Measurements from ENCODE around the gene IFT43. TPM values are rescaled to one million over a fixed set of nuclear protein-coding genes. Genes with fewer than 3 reads are reported as not detected.

IFT43 gene
- total RNA-seq, 1 experiment from 2014 or later = 20.3 TPM

GRCh38 chr14:76083796-76084765 is 98.5 kb downstream of the IFT43 start:
- no peaks in the 10 kb centered on the region for H3K27me3 ChIP-seq (replicated peaks; ENCODE audit: insufficient read depth, low read depth, low read length, poor library complexity)
- CTCF ChIA-PET = interaction anchor here (0.5 kb wide), 1 partner anchor 1206 kb away, joined by 3 read pairs; no protein-coding TSS in a partner anchor
- BruUV-seq (replicated peaks) = no TSS peak
- H3K9me3 ChIP-seq (ENCODE audit: low read depth, low read length, poor library complexity, severe bottlenecking) = no peaks in the 10 kb centered on the region
- H3K4me3 ChIP-seq (ENCODE audit: low read depth, low read length, poor library complexity, severe bottlenecking) = no peak overlapping the region
- intact Hi-C loops (cut with micrococcal nuclease; ENCODE audit: unreplicated experiment) = no loop called here
- DNase-seq (ENCODE audit: low spot score) = no peak
- POLR2A ChIA-PET (ENCODE audit: low non-redundant PET) = no interaction called here
- H3K4me1 ChIP-seq (ENCODE audit: insufficient read depth, low read length, poor library complexity, severe bottlenecking) = no peaks in the 10 kb centered on the region
- H3K27ac ChIP-seq (ENCODE audit: low read depth, low read length, poor library complexity, severe bottlenecking) = no peak overlapping the region
- TF ChIP-seq, protein P1, sequence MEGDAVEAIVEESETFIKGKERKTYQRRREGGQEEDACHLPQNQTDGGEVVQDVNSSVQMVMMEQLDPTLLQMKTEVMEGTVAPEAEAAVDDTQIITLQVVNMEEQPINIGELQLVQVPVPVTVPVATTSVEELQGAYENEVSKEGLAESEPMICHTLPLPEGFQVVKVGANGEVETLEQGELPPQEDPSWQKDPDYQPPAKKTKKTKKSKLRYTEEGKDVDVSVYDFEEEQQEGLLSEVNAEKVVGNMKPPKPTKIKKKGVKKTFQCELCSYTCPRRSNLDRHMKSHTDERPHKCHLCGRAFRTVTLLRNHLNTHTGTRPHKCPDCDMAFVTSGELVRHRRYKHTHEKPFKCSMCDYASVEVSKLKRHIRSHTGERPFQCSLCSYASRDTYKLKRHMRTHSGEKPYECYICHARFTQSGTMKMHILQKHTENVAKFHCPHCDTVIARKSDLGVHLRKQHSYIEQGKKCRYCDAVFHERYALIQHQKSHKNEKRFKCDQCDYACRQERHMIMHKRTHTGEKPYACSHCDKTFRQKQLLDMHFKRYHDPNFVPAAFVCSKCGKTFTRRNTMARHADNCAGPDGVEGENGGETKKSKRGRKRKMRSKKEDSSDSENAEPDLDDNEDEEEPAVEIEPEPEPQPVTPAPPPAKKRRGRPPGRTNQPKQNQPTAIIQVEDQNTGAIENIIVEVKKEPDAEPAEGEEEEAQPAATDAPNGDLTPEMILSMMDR (conservative IDR thresholded peaks at IDR 0.05; ENCODE audit: low read depth, low read length) = no peak
- no peak for TF ChIP-seq EZH2 (IDR thresholded peaks at IDR 0.05; ENCODE audit: borderline replicate concordance, low read depth, low read length, poor library complexity, severe bottlenecking)
- H3K36me3 ChIP-seq (ENCODE audit: insufficient read depth, low read length, poor library complexity, severe bottlenecking) = no peaks in the 10 kb centered on the region

DNA sequence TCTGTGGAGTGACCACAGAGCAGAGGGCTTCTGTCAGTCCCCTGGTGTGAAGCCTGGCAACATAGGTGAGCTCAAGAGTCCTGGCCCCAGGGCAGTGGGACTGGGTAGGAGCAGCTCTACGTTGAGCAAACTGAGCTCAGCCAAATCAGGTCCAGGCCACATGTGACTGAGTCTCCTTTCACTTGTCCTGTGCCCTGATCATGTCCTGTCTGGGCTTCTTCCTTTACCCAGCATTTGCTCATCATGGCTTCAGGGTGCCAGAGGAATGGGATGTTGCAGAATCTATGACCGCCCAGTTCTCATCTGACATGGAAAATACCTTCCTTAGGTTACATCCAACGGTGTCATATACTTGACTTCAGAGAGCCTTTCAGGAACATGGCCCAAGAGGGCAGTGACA is 99.8 kb downstream of the IFT43 start:
- BruUV-seq (replicated peaks) = no TSS peak
- H3K9me3 ChIP-seq (ENCODE audit: low read depth, low read length, poor library complexity, severe bottlenecking) = no peaks in the 10 kb centered on the region
- TF ChIP-seq EZH2 (IDR thresholded peaks at IDR 0.05; ENCODE audit: borderline replicate concordance, low read depth, low read length, poor library complexity, severe bottlenecking) = no peak
- TF ChIP-seq, protein P1 (conservative IDR thresholded peaks at IDR 0.05; ENCODE audit: low read depth, low read length) = no peak
- ChIA-PET CTCF (no interaction called here), POLR2A (ENCODE audit: low non-redundant PET) (interaction anchor here (0.5 kb wide), 1 partner anchor 251 kb away, joined by 3 read pairs; no protein-coding TSS in a partner anchor)
- H3K4me3 ChIP-seq (ENCODE audit: low read depth, low read length, poor library complexity, severe bottlenecking) = no peak overlapping the region
- H3K27ac ChIP-seq (ENCODE audit: low read depth, low read length, poor library complexity, severe bottlenecking) = no peak overlapping the region
- intact Hi-C loops (cut with micrococcal nuclease; ENCODE audit: unreplicated experiment) = no loop called here
- no peaks in the 10 kb centered on the region for H3K36me3 ChIP-seq (ENCODE audit: insufficient read depth, low read length, poor library complexity, severe bottlenecking)
- H3K27me3 ChIP-seq (replicated peaks; ENCODE audit: insufficient read depth, low read depth, low read length, poor library complexity) = no peaks in the 10 kb centered on the region
- H3K4me1 ChIP-seq (ENCODE audit: insufficient read depth, low read length, poor library complexity, severe bottlenecking) = no peaks in the 10 kb centered on the region
- DNase-seq (ENCODE audit: low spot score) = no peak

GRCh38 chr14:76086636-76087035 is 101.1 kb downstream of the IFT43 start:
- TF ChIP-seq EZH2 (IDR thresholded peaks at IDR 0.05; ENCODE audit: borderline replicate concordance, low read depth, low read length, poor library complexity, severe bottlenecking) = no peak
- TF ChIP-seq, protein P1 (conservative IDR thresholded peaks at IDR 0.05; ENCODE audit: low read depth, low read length) = no peak
- no peak for DNase-seq (ENCODE audit: low spot score)
- no TSS peak for BruUV-seq (replicated peaks)
- no peak overlapping the region for H3K4me3 ChIP-seq (ENCODE audit: low read depth, low read length, poor library complexity, severe bottlenecking)
- H3K27me3 ChIP-seq (replicated peaks; ENCODE audit: insufficient read depth, low read depth, low read length, poor library complexity) = no peaks in the 10 kb centered on the region
- no peak overlapping the region for H3K27ac ChIP-seq (ENCODE audit: low read depth, low read length, poor library complexity, severe bottlenecking)
- CTCF ChIA-PET = no interaction called here
- H3K36me3 ChIP-seq (ENCODE audit: insufficient read depth, low read length, poor library complexity, severe bottlenecking) = no peaks in the 10 kb centered on the region
- POLR2A ChIA-PET (ENCODE audit: low non-redundant PET) = interaction anchor here (0.6 kb wide), 1 partner anchor 14 kb away, joined by 5 read pairs; no protein-coding TSS in a partner anchor
- intact Hi-C loops (cut with micrococcal nuclease; ENCODE audit: unreplicated experiment) = no loop called here
- H3K9me3 ChIP-seq (ENCODE audit: low read depth, low read length, poor library complexity, severe bottlenecking) = no peaks in the 10 kb centered on the region
- no peaks in the 10 kb centered on the region for H3K4me1 ChIP-seq (ENCODE audit: insufficient read depth, low read length, poor library complexity, severe bottlenecking)
